HG03354 (cell line): Measurements from ENCODE around the gene NAPSA.
"Not testable (repeated sequence)": the region's sequence is repeated elsewhere in the genome, so short reads cannot be mapped to it uniquely, and the experiment has no call there.

Experiments used
- ATAC-seq: cut with Tn5 transposase; IDR thresholded peaks from one replicate; pipeline ENCODE4 v1.9.1; 2021; ENCODE audit warnings: mild to moderate bottlenecking; ENCODE audit not compliant: unreplicated experiment, poor library complexity, severe bottlenecking

The NAPSA gene

DNA sequence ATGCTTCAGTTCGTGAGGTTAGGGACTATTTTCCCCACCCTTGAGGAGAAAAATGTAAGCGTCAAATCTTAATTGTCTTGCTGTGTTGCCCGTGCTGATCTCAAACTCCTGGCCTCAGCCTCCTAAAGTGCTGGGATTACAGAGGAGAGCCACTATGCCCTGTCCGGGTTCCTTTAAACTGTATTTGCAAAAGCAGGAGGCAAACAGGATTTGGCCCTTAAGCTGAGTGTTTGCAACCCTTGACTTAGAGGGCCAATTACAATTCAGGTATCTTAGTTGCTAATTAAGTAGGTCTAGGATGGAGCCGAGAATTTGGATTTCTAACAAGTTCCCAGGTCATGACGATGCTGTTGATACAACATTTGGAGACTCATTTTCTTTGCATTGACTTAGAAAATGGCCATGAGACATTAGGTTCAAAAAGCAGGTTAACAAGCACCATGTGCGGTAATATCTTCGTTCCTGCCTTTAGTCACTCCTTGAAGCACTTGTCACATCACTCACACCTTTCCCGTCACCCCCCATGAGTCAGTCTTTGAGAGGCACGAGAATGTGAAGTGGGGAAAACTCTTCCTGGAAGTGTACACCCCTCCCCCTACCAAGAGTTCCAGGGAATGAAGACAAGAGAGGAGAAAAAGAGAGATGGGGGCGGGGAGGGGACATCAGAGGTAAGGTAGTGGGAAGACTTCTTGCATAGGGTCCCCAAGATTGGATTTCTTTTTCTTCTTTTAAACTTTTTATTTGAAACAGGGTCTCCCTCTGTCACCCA, 2.6 kb downstream of the NAPSA start:
- ATAC-seq: no peak

DNA sequence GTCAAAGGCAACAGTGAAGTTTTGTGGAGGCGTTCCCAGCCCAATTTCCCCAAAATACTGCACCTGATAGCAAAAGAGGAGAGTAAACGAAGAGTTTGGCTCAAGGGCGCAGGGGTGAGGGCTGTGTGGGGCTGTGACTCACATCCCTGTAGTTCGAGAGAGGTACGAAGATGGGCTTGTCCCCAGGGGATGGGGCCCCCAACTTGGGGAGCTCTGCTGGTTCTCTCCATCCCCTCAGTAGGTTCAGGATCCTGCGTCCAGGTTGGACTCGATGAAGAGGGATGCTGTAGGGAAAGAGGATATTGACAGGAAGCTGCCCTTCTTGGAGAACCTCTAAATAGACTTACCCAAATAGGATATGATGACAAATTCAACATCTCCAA, 3.4 kb downstream of the NAPSA start:
- no peak for ATAC-seq

DNA sequence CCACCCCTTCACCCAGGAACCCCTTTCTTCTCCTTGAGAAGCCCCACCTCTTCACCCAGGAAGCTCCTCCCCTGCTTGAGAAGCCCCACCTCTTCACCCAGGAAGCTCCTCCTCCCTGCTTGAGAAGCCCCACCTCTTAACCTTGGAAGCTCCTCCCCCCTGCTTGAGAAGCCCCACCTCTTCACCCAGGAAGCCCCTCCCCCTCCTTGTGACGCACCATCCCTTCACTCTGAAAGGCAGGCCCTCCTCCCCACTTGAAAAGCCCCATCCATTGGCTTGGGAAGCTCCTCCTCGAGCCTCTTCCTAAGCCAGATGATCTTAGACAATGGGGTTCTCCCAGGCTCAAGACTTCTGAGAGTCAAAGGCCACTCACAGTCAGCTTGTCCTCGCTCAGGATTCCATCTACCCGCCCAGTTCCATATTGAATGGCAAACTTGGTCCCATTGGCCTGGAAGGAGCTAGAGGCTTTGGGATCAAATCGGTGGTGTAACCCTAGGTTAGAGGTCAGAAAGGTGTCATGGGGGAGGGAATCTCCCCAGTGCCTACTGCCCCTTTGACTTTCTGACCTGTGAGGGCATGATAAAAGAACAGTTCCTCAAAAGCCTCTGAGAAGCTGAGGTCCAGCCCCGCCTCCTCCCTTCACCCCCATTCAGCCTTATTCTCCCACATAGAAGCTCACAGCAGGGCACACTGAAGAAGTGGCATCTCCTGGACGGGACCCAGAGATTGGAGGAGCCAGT, 4.0 kb downstream of the NAPSA start:
- ATAC-seq: no peak

DNA sequence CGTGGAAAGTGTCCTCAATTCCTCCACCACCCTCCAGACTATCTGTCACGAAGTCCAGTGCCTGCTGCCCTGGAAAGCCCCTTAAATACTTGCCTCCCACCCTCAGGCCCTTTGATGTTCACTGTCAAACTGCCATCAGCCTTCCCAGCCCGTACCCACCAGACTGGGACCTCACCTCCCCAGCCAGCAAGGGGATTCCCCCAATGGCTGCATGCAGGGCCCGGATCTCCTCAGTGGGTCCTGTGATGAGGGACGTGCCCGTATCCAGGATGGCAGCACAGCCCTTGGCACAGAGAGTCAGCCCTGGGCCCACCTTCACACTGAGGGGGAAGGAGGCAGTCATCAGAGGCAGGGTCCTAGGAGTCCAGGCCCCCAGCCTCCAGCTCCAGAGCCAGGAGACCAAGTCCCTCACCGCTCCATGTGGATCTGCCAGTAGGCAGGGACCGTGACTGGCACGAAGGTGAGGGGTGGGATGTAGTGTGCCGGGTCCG, 6.1 kb downstream of the NAPSA start:
- ATAC-seq: no peak

DNA sequence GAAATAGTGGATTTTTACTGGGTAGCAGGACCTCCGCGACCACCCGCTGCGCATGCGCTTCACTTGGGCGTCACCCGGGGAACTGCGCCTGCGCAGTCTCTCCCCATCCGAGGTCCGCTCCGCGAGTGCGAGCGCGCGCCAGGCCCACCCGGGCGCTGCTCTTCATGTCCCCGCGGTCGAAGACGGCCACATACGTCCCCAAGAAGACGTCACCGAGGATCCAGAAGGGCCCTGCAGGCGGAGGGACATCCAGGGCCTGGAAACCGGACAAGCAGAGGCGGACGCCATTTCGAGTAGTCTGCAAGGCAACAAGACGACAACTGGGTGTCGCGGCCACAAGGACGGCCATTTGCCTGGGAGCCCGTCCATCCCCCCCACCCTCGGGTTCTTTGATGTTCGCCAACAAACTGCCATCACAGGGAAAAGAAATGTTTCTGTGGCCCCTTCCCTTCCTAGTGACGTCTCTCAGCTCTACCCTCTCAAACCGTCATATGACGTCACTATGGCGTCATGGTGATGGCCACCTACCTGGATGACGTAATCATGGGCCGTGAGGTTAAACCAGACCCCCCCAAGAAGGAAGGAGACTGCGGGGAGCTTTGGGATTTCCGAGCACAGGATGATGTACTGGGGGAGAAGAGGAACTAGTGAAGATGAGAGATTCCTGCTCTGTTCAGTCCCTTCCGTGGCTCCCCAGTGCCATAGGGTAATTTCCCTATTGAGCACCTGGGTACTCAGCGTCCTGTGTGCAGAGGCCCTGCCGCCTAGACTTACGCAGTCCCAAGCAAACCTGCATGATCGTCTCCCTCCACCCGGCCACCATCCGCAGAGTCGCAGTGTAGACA, 6.7 kb downstream of the NAPSA start:
- ATAC-seq: no peak

DNA sequence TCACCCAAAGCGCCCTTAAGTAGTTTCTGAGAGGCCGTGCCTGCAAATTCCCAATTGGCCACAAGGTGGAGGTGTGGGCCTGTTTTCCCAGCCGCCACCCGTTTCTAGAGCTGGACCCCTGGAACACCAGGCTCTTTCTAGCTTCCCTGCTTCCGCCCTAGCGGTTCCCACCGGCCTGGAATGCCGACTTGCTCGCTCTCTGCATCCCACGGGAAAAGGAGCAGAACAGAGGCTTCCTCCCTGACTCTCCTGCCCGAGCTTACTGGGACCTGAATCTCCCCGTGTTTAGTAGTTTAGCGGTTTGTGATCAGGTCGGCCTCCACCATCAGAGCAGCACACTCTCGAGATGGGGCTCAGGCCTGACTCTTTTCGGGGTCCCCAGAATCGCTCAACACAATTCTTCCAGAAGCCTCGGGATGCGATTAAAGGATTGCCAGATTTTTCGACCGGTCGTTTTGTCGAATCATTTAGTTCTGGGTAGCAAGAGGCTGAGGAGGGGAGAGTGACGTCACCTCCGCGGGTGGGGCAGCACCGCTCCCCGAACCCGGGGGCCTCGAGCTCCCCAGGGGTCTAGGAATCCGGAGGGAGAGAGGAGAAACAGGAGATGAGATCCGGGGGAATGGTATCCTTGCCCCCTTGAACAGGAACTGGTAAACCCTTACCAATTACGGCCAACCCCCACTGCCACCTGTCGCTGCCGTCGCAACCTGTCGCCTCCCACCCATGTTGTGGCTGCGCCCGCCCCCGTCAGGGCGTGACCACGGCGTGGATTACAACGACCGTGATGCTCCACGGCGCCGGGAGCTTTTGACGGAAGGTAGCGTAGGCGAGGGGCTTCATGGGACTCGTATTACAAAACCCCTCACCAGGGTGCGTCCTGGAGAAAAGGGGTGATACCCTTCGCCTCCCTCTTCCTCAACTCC, 8.0 kb downstream of the NAPSA start:
- peak; percentile 69 for ATAC-seq

DNA sequence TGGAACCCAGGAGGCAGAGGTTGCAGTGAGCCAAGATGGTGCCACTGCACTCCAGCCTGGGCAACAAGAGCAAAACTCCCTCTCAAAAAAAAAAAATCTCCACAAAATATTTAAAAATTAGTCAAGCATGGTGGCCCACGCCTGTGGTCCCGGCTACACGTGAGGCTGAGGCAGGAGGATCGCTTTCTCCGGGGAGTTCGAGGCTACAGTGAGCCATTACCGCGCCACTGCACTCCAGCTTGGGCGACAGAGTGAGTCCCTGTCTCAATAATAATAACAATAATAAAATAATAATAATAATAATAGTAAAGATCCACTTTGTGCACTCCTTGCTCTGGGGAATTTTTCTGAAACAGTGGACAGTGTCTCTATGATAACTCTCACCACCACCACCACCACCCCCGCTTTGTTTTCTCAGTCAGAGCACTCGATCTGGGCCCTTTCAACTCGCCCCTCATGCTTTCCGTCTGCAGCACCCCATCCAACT, 8.7 kb downstream of the NAPSA start:
- ATAC-seq: no peak

DNA sequence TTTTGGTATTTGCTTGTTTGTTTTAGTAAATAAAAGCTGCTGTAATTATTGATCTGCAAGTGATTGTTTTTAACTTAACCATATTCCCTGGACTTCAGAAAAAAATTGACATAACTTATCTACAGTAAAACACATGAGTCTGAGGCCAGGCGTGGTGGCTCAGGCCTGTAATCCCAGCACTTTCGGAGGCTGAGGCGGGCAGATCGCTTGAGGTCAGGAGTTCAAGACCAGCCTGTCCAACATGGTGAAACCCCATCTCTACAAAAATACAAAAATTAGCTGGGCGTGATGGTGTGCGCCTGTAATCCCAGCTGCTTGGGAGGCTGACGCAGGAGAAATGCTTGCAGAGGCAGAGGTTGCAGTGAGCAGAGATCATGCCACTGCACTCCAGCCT, 12.0 kb downstream of the NAPSA start:
- not testable (repeated sequence) for ATAC-seq

DNA sequence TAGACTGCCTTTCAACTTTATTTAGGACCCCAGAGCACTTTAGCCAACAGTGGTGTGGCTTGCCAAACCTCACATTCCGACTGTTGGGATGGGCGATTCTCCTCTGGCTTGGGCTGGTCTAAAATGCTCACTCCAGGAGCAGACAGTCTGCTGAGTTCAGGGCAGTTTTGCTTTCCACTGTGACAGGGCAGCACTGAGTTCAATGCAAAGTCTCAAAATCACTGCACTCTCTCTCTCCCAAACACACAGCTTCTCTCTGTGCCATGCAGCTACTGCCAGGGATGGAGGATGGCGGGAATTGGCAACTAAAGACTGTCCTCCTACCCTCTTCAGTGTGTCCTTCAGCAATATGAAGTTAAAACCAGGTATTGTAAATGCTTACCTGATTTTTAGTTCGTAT, 13.2 kb downstream of the NAPSA start:
- ATAC-seq: no peak

DNA sequence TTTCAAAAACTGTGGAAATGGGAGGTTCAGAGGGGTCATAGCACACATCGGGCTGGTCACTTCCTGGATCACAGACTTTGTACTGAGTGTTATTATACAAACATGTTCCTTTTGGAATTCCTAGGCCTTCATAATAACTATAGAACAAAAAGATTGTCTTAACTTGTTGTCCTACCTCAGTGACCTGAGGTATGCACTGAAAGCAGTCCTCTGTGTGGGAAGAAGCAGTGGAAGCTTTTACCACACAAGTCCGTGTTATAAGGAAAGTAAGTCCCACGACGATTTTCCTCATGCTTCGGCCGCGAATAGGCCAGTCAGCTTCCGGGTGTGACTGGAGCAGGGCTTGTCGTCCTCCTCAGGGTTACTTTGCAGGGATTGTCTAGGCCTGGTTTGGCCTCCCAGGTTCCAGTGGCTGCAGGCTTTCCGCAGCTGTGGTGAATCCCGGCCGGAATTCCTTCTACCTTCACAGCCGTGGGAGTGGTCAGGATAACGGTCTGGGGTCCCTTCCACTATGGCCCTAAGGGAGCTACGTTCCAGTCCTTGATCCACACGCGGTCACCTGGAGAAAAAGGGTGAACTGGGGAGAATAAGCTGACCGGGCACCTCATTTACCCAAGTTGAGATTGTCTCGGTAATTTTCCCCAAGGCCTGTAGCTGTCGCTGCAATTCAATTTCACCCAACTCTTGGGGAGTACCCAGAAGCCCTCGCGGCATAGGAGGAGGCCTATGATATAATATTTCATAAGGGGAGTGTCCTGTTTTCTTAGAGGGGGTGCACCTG, 16.0 kb downstream of the NAPSA start:
- no peak for ATAC-seq

DNA sequence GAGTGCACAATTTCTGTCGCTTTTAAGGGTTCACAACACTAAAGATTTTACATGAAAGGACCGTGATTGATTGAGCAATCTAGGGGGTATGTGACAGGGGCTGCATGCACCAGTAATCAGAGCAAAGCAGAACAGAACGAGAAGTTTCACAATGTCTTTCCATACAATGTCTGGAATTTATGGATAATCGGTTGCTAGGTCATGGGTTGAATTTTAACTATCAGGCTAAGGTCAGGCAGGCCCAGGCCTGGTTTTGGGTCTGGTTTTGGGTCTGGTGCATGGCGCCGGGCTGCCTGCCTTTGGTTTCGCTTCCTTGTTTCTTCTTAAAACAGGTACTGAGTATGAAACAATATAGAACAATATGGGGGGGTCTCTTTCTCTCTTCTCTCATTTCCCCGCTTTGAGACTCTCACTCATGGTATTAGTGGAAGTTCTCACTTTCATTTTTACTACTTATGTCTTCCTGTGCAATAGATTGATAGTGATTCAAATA, 18.3 kb downstream of the NAPSA start:
- peak; percentile 61 for ATAC-seq

DNA sequence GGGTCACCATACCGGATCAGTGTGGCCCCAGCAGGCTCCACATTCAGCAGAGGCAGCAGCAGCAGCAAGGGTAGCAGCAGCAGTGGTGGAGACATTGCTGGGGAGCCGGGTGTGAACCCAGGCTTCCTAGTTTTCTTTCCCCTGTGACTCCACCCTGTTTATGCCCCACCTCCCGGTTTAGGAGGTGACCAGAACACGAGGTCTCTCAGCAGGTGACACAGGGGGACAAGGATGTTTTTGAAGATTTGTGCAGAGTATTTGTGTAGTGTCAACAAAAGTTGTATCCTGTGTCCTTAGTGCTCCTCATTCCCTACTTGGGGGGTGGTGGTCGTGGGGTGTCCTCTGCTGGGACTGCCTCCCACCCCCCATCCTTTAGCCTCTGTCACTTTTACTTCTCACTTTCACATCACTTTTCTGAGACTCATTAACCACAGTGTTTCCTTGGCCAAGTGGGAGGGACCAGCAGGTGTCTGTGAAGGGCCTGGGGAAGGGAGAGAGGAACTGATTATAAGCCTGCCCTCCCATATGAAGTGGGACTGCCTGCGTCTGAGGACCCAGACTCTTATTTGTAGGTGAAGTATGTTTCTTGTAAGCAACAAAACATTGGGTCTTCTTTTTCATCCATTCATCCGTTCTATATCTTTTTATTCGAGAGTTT, 20.6 kb downstream of the NAPSA start:
- ATAC-seq: no peak

DNA sequence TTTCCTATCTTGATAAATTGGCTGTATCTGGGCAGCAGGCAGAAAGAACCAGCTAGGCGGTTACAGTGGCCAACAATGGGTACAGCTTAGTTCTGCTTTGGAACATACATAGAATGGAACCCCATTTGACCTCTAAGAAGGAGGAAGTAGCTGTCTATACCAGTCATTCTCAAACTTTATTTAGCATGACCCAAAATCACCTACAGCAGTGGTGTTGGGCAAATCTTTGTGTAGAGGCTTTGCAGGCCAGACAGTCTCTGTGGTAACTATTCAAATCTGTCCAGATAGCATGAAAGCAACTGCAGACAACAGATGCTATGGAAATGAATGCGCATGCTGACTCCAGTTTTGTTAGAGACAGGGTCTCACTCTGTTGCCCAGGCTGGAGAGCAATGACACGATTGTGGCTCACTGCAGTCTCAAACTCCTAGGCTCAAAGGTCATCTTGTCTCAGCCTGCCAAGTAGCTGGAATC, 24.3 kb downstream of the NAPSA start:
- peak; percentile 57 for ATAC-seq

DNA sequence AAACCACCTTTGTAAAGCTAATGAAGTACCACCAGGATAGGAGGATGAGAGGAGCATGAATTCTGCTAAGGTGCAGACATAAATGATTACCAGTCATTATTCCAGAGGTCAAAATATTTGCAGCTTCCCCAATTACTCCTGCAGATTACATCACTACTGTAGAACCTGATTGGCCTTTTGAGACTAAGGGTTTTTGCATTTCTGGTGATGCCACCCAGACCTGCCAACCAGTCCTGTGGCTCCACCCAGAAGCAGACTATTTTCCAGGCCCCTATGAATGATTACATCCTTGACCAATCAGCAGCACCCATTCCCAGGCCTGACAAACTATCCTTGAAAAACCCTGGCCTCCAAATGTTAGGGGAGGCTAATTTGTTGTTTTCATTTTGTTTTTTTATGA, 25.1 kb downstream of the NAPSA start:
- no peak for ATAC-seq

DNA sequence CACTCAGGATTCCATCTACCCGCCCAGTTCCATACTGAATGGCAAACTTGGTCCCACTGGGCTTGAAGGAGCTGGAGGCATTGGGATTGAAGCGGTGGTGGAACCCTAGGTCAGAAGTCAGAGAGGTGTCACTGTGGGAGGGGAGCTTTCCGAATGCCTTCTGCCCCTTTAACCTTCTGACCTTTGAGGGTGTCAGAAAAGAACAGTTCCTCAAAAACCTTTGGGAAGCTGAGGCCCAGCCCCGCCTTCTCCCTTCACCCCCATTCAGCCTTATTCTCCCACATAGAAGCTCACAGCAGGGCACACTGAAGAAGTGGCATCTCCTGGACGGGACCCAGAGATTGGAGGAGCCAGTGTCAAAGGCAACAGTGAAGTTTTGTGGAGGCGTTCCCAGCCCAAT, 28.4 kb downstream of the NAPSA start:
- ATAC-seq: not testable (repeated sequence)

DNA sequence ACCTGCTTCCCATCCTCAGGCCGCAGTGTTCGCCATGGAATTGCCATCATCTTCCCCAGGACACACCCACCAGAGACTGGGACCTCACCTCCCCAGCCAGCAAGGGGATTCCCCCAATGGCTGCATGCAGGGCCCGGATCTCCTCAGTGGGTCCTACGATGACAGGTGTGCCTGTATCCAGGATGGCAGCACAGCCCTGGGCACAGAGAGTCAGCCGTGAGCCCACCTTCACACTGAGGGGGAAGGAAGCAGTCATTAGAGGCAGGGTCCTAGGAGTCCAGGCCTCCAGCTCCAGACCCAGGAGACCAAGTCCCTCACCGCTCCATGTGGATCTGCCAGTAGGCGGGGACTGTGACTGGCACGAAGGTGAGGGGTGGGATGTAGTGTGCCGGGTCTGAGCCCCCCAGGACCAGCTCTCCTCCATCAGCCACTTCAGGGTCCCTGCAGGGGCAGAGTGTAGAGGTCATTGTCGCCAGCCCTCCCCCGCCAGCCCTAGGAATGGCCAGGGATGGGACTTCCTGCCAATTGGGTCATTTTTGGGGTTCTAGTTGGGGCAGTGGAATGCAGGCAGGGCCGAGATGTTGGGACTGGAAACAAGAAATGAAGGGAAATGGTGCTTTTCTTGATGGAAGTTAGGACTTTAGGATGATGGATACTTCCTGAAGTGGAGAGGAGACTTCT, 30.6 kb downstream of the NAPSA start:
- no peak for ATAC-seq
